Osteoblast (primary cell): ENCODE measurements around the gene CAB39L. TPM values are rescaled to one million over a fixed set of nuclear protein-coding genes. Genes with fewer than 3 reads are reported as not detected.

Experiments used
- DNase-seq: peaks from one replicate; pipeline ENCODE4 v3.0.0; 2011; ENCODE audit warnings: low spot score, mixed read lengths; ENCODE audit not compliant: insufficient read length; ENCODE audit errors: missing footprints
- H2AFZ ChIP-seq: 2 replicates; pipeline ENCODE4 v1.6.0; 2011; ENCODE audit warnings: mild to moderate bottlenecking, low read length
- H3K27ac ChIP-seq: 2 replicates; pipeline ENCODE4 v1.5.1; 2011; ENCODE audit warnings: mild to moderate bottlenecking, low read depth, low read length, moderate library complexity
- H3K27me3 ChIP-seq: 2 replicates; pipeline ENCODE4 v1.6.0; 2012; ENCODE audit warnings: mild to moderate bottlenecking, control low read depth, inconsistent platforms, low read length, moderate library complexity; ENCODE audit not compliant: insufficient read depth
- H3K36me3 ChIP-seq: 2 replicates; pipeline ENCODE4 v1.5.1; 2011; ENCODE audit warnings: mild to moderate bottlenecking, low read length, control low read depth, moderate library complexity; ENCODE audit not compliant: insufficient read depth
- H3K4me1 ChIP-seq: 2 replicates; pipeline ENCODE4 v1.5.1; 2011; ENCODE audit warnings: mild to moderate bottlenecking, low read length, control low read depth, moderate library complexity; ENCODE audit not compliant: insufficient read depth
- H3K4me2 ChIP-seq: 2 replicates; pipeline ENCODE4 v1.6.0; 2011; ENCODE audit warnings: mild to moderate bottlenecking, low read length; ENCODE audit not compliant: insufficient read depth
- H3K4me3 ChIP-seq: fragments of 200-600 bp; sonication (generic); 3 replicates; pipeline ENCODE4 v1.5.1; 2012; ENCODE audit warnings: mild to moderate bottlenecking, low read length, inconsistent platforms; ENCODE audit not compliant: insufficient read depth
- H3K79me2 ChIP-seq: 2 replicates; pipeline ENCODE4 v1.6.0; 2012; ENCODE audit warnings: mild to moderate bottlenecking, low read length, control low read depth, inconsistent platforms; ENCODE audit not compliant: insufficient read depth
- H3K9me3 ChIP-seq: 2 replicates; pipeline ENCODE4 v1.5.1; 2011; ENCODE audit warnings: low read depth, low read length, control low read depth
- H4K20me1 ChIP-seq: 2 replicates; pipeline ENCODE4 v1.6.0; 2012; ENCODE audit warnings: mild to moderate bottlenecking, low read length, control low read depth; ENCODE audit not compliant: insufficient read depth
- CTCF ChIP-seq: IDR thresholded peaks from 2 replicates; pipeline ENCODE4 v1.5.1; 2011; ENCODE audit warnings: mild to moderate bottlenecking, low read depth, low read length, moderate library complexity; ENCODE audit errors: extremely low read depth
- total RNA-seq: library from RNA; depleted of rRNA; stranded (reverse); fragments of >200 nt; gene quantifications from 2 replicates; pipeline ENCODE4 v1.2.3, GENCODE V29; 2012

Gene CAB39L
- total RNA-seq, 1 donor = 12.3 TPM

- Histone ChIP-seq H2AFZ (no peak overlapping the region), H3K4me2 (no peak overlapping the region)
Measured at GRCh38 chr13:49424011-49424560, 19.8 kb downstream of the CAB39L start.

GRCh38 chr13:49421391-49421790, 22.5 kb downstream of the CAB39L start:
- DNase-seq = no peak
- Histone ChIP-seq H3K4me3 (no peak overlapping the region), H3K27ac (no peak overlapping the region), H3K9me3 (no peaks in the 10 kb centered on the region), H3K79me2 (no peaks in the 10 kb centered on the region), H4K20me1 (no peaks in the 10 kb centered on the region), H3K4me2 (no peak overlapping the region), H2AFZ (no peak overlapping the region), H3K36me3 (no peaks in the 10 kb centered on the region), H3K27me3 (no peaks in the 10 kb centered on the region), H3K4me1 (peaks cover 5% of the 10 kb centered on the region)
- TF ChIP-seq CTCF = no peak

More at GRCh38 chr13:49424011-49424560, 19.8 kb downstream of the CAB39L start:
- no peak overlapping the region for H3K4me3 ChIP-seq
- TF ChIP-seq CTCF = no peak
- peaks cover 5% of the 10 kb centered on the region for H3K4me1 ChIP-seq
- H3K9me3 ChIP-seq = no peaks in the 10 kb centered on the region
- no peaks in the 10 kb centered on the region for H3K27me3 ChIP-seq
- H4K20me1 ChIP-seq = no peaks in the 10 kb centered on the region
- H3K27ac ChIP-seq = no peak overlapping the region
- no peak for DNase-seq
- no peaks in the 10 kb centered on the region for H3K79me2 ChIP-seq
- no peaks in the 10 kb centered on the region for H3K36me3 ChIP-seq

GRCh38 chr13:49419276-49419675, 24.6 kb downstream of the CAB39L start:
- Histone ChIP-seq H4K20me1 (no peaks in the 10 kb centered on the region), H3K27ac (no peak overlapping the region), H3K79me2 (no peaks in the 10 kb centered on the region), H3K4me2 (peak overlapping the region; percentile 19), H3K4me3 (no peak overlapping the region), H3K4me1 (peaks cover 5% of the 10 kb centered on the region), H3K9me3 (no peaks in the 10 kb centered on the region), H2AFZ (no peak overlapping the region), H3K36me3 (no peaks in the 10 kb centered on the region), H3K27me3 (no peaks in the 10 kb centered on the region)
- DNase-seq = no peak
- TF ChIP-seq CTCF = no peak

- peaks cover 5% of the 10 kb centered on the region for H3K4me1 ChIP-seq
- no peaks in the 10 kb centered on the region for H4K20me1 ChIP-seq
- no peaks in the 10 kb centered on the region for H3K27me3 ChIP-seq
- no peak for TF ChIP-seq CTCF
- no peaks in the 10 kb centered on the region for H3K9me3 ChIP-seq
- H3K4me2 ChIP-seq = no peak overlapping the region
- no peak overlapping the region for H2AFZ ChIP-seq
- no peak overlapping the region for H3K4me3 ChIP-seq
- DNase-seq = no peak
- no peaks in the 10 kb centered on the region for H3K79me2 ChIP-seq
- H3K36me3 ChIP-seq = no peaks in the 10 kb centered on the region
- H3K27ac ChIP-seq = no peak overlapping the region
Measured at GRCh38 chr13:49418206-49418605, 25.7 kb downstream of the CAB39L start.
